ENCODE measurements around the gene ESR1.

The ESR1 gene

GRCh38 chr6:151900256-151900655, 92.8 kb downstream of the ESR1 start:
- H3K4me3 ChIP-seq (ENCODE audit: low read length) = no peak overlapping the region
- TF ChIP-seq ZNF274 (IDR thresholded peaks at IDR 0.05; ENCODE audit: low read depth, low read length) = no peak

GRCh38 chr6:151901009-151901411, 93.5 kb downstream of the ESR1 start:
- TF ChIP-seq ZNF274 (IDR thresholded peaks at IDR 0.05; ENCODE audit: low read depth, low read length) = no peak

GRCh38 chr6:151904631-151905030, 97.1 kb downstream of the ESR1 start:
- H3K4me3 ChIP-seq (ENCODE audit: low read length) = no peak overlapping the region
- no peak for TF ChIP-seq ZNF274 (IDR thresholded peaks at IDR 0.05; ENCODE audit: low read depth, low read length)

More at GRCh38 chr6:151901009-151901411, 93.5 kb downstream of the ESR1 start:
- no peak overlapping the region for H3K4me3 ChIP-seq (ENCODE audit: low read length)

GRCh38 chr6:151905072-151905471, 97.6 kb downstream of the ESR1 start:
- no peak for TF ChIP-seq ZNF274 (IDR thresholded peaks at IDR 0.05; ENCODE audit: low read depth, low read length)
- no peak overlapping the region for H3K4me3 ChIP-seq (ENCODE audit: low read length)

- H3K4me3 ChIP-seq (ENCODE audit: low read length) = no peak overlapping the region
- TF ChIP-seq ZNF274 (IDR thresholded peaks at IDR 0.05; ENCODE audit: low read depth, low read length) = no peak
These were observed 98.4 kb downstream of the ESR1 start for GRCh38 chr6:151905854-151906253.

- H3K4me3 ChIP-seq (ENCODE audit: low read length) = no peak overlapping the region
- TF ChIP-seq ZNF274 (IDR thresholded peaks at IDR 0.05; ENCODE audit: low read depth, low read length) = no peak
These were observed 103.9 kb downstream of the ESR1 start for GRCh38 chr6:151911401-151911800.

- H3K4me3 ChIP-seq (ENCODE audit: low read length) = no peak overlapping the region
- TF ChIP-seq ZNF274 (IDR thresholded peaks at IDR 0.05; ENCODE audit: low read depth, low read length) = no peak
These were observed 107.0 kb downstream of the ESR1 start for GRCh38 chr6:151914484-151914883.

GRCh38 chr6:151916075-151916474, 108.6 kb downstream of the ESR1 start:
- no peak for TF ChIP-seq ZNF274 (IDR thresholded peaks at IDR 0.05; ENCODE audit: low read depth, low read length)
- no peak overlapping the region for H3K4me3 ChIP-seq (ENCODE audit: low read length)

GRCh38 chr6:151916680-151917164, 109.2 kb downstream of the ESR1 start:
- H3K4me3 ChIP-seq (ENCODE audit: low read length) = no peak overlapping the region
- TF ChIP-seq ZNF274 (IDR thresholded peaks at IDR 0.05; ENCODE audit: low read depth, low read length) = no peak

- no peak for TF ChIP-seq ZNF274 (IDR thresholded peaks at IDR 0.05; ENCODE audit: low read depth, low read length)
These were observed 110.2 kb downstream of the ESR1 start for GRCh38 chr6:151917531-151918329.

GRCh38 chr6:151940307-151940706, 132.8 kb downstream of the ESR1 start:
- H3K4me3 ChIP-seq (ENCODE audit: low read length) = no peak overlapping the region
- no peak for TF ChIP-seq ZNF274 (IDR thresholded peaks at IDR 0.05; ENCODE audit: low read depth, low read length)

More at GRCh38 chr6:151917531-151918329, 110.2 kb downstream of the ESR1 start:
- H3K4me3 ChIP-seq (ENCODE audit: low read length) = no peak overlapping the region

GRCh38 chr6:151948002-151948743, 140.7 kb downstream of the ESR1 start:
- H3K4me3 ChIP-seq (ENCODE audit: low read length) = no peak overlapping the region

GRCh38 chr6:151958332-151958731, 150.8 kb downstream of the ESR1 start:
- H3K4me3 ChIP-seq (ENCODE audit: low read length) = no peak overlapping the region
- no peak for TF ChIP-seq ZNF274 (IDR thresholded peaks at IDR 0.05; ENCODE audit: low read depth, low read length)

More at GRCh38 chr6:151948002-151948743, 140.7 kb downstream of the ESR1 start:
- no peak for TF ChIP-seq ZNF274 (IDR thresholded peaks at IDR 0.05; ENCODE audit: low read depth, low read length)

GRCh38 chr6:151959086-151959485, 151.6 kb downstream of the ESR1 start:
- no peak overlapping the region for H3K4me3 ChIP-seq (ENCODE audit: low read length)
- no peak for TF ChIP-seq ZNF274 (IDR thresholded peaks at IDR 0.05; ENCODE audit: low read depth, low read length)

- no peak for TF ChIP-seq ZNF274 (IDR thresholded peaks at IDR 0.05; ENCODE audit: low read depth, low read length)
- no peak overlapping the region for H3K4me3 ChIP-seq (ENCODE audit: low read length)
These were observed 154.3 kb downstream of the ESR1 start for GRCh38 chr6:151961809-151962208.

Measured in GM08714 (cell line).